Effector memory CD8-positive, alpha-beta T cell (primary cell): ENCODE measurements around the gene LZIC.

Experiments
- ATAC-seq: fragments of 150-1000 bp; cut with Tn5 transposase; replicated peaks from 2 replicates; pipeline ENCODE4 v1.10.0; 2021; ENCODE audit warnings: mild to moderate bottlenecking, moderate library complexity
- DNase-seq, 3 experiments: peaks; one replicate each; pipeline ENCODE4 v3.0.0; 2021
- H3K27ac Mint-ChIP-seq, 2 donors: one replicate each; pipeline ENCODE4 v1.8.0; 2022; ENCODE audit warnings: mild to moderate bottlenecking in 2 of 2, mixed read lengths in 2 of 2, moderate library complexity in 2 of 2
- H3K27me3 Mint-ChIP-seq, 2 donors: one replicate each; pipeline ENCODE4 v1.8.0; 2022; ENCODE audit warnings: mixed read lengths in 2 of 2
- H3K36me3 Mint-ChIP-seq: one replicate; pipeline ENCODE4 v1.8.0; 2022; ENCODE audit warnings: mild to moderate bottlenecking, moderate library complexity, mixed read lengths; ENCODE audit not compliant: insufficient read depth
- H3K4me1 Mint-ChIP-seq, 2 donors: one replicate each; pipeline ENCODE4 v1.8.0; 2022; ENCODE audit warnings: low read depth in 2 of 2, mixed read lengths in 2 of 2
- H3K4me3 Mint-ChIP-seq, 2 donors: one replicate each; pipeline ENCODE4 v1.8.0; 2022; ENCODE audit warnings: mild to moderate bottlenecking in 2 of 2, mixed read lengths in 2 of 2, moderate library complexity in 2 of 2
- H3K9me3 Mint-ChIP-seq, 2 donors: one replicate each; pipeline ENCODE4 v1.8.0; 2022; ENCODE audit warnings: mixed read lengths in 2 of 2
- total RNA-seq, 9 experiments: gene quantifications; one replicate each; lab custom pipeline; 2026; lab: John Stamatoyannopoulos, UW

Gene LZIC
- 29.6 to 58.6 (median 53.0) reads per million in 9 experiments for total RNA-seq

- Mint-ChIP-seq H3K9me3 (no peaks in the 10 kb centered on the region), H3K4me1 (peaks cover 10 to 16% of the 10 kb centered on the region in 2 donors), H3K4me3 (peak within 1 kb of the TSS; percentile 92 to 98), H3K27ac (peak within 1 kb of the TSS; percentile 96 to 98), H3K36me3 (peaks cover 27% of the 10 kb centered on the region), H3K27me3 (no peaks in the 10 kb centered on the region)
- DNase-seq (peak; percentile 85 to 87 (median 86)), ATAC-seq (peak; percentile 96)
Measured at GRCh38 chr1:9942939-9943788, at the start of gene LZIC, which contains the start of gene NMNAT1. Gene LZIC (minus strand): TSS chr1:9943391. CDS start chr1:9936619, 6,772 bp downstream. Gene NMNAT1 (plus strand): TSS chr1:9943475. CDS start chr1:9972074, 28,599 bp downstream.

- H3K27ac Mint-ChIP-seq: no peak overlapping the region
- no peaks in the 10 kb centered on the region for H3K9me3 Mint-ChIP-seq
- DNase-seq (no peak), ATAC-seq (no peak)
- no peak overlapping the region for H3K4me3 Mint-ChIP-seq
- H3K4me1 Mint-ChIP-seq: peaks cover 4 to 5% of the 10 kb centered on the region in 2 donors
- peaks cover 22 to 34% of the 10 kb centered on the region in 2 donors for H3K27me3 Mint-ChIP-seq
- H3K36me3 Mint-ChIP-seq: peaks cover 3% of the 10 kb centered on the region
Measured at GRCh38 chr1:9992910-9993309, 49.7 kb upstream of the LZIC start.

- H3K27me3 Mint-ChIP-seq: peaks cover 14 to 17% of the 10 kb centered on the region in 2 donors
- DNase-seq (no peak), ATAC-seq (no peak)
- H3K4me3 Mint-ChIP-seq: no peak overlapping the region
- H3K4me1 Mint-ChIP-seq: no peaks in the 10 kb centered on the region
- no peaks in the 10 kb centered on the region for H3K9me3 Mint-ChIP-seq
- H3K27ac Mint-ChIP-seq: no peak overlapping the region
- H3K36me3 Mint-ChIP-seq: peaks cover 3% of the 10 kb centered on the region
Measured at GRCh38 chr1:9990944-9991343, 47.8 kb upstream of the LZIC start.

GRCh38 chr1:9989773-9990172 lies 46.6 kb upstream of the LZIC start:
- H3K36me3 Mint-ChIP-seq: peaks cover 3% of the 10 kb centered on the region
- H3K27me3 Mint-ChIP-seq: peaks cover 14 to 17% of the 10 kb centered on the region in 2 donors
- no peak overlapping the region for H3K27ac Mint-ChIP-seq
- ATAC-seq: no peak
- H3K9me3 Mint-ChIP-seq: no peaks in the 10 kb centered on the region
- no peak overlapping the region for H3K4me3 Mint-ChIP-seq
- no peak for DNase-seq
- H3K4me1 Mint-ChIP-seq: no peaks in the 10 kb centered on the region

GRCh38 chr1:9985001-9985400 lies 41.8 kb upstream of the LZIC start:
- H3K36me3 Mint-ChIP-seq: peaks cover 17% of the 10 kb centered on the region
- H3K9me3 Mint-ChIP-seq: no peaks in the 10 kb centered on the region
- no peaks in the 10 kb centered on the region for H3K4me1 Mint-ChIP-seq
- H3K27me3 Mint-ChIP-seq: no peaks in the 10 kb centered on the region
- no peak overlapping the region for H3K4me3 Mint-ChIP-seq
- no peak overlapping the region for H3K27ac Mint-ChIP-seq
- DNase-seq: no peak
- no peak for ATAC-seq

- H3K4me3 Mint-ChIP-seq: no peak overlapping the region
- no peaks in the 10 kb centered on the region for H3K9me3 Mint-ChIP-seq
- no peak overlapping the region for H3K27ac Mint-ChIP-seq
- H3K36me3 Mint-ChIP-seq: peaks cover 17% of the 10 kb centered on the region
- ATAC-seq: no peak
- H3K4me1 Mint-ChIP-seq: no peaks in the 10 kb centered on the region
- DNase-seq: no peak
- no peaks in the 10 kb centered on the region for H3K27me3 Mint-ChIP-seq
Measured at GRCh38 chr1:9984253-9984652, 41.1 kb upstream of the LZIC start.

GRCh38 chr1:9960706-9961562 lies 17.7 kb upstream of the LZIC start:
- H3K4me3 Mint-ChIP-seq: no peak overlapping the region
- no peaks in the 10 kb centered on the region for H3K9me3 Mint-ChIP-seq
- no peak overlapping the region for H3K27ac Mint-ChIP-seq
- ATAC-seq (no peak), DNase-seq (no peak)
- no peaks in the 10 kb centered on the region for H3K27me3 Mint-ChIP-seq
- no peaks in the 10 kb centered on the region for H3K4me1 Mint-ChIP-seq
- no peaks in the 10 kb centered on the region for H3K36me3 Mint-ChIP-seq

- H3K4me1 Mint-ChIP-seq: no peaks in the 10 kb centered on the region
- no peak overlapping the region for H3K4me3 Mint-ChIP-seq
- H3K9me3 Mint-ChIP-seq: no peaks in the 10 kb centered on the region
- ATAC-seq: no peak
- H3K27me3 Mint-ChIP-seq: no peaks in the 10 kb centered on the region
- H3K27ac Mint-ChIP-seq: no peak overlapping the region
- H3K36me3 Mint-ChIP-seq: no peaks in the 10 kb centered on the region
- DNase-seq: no peak
Measured at GRCh38 chr1:9960011-9960410, 16.8 kb upstream of the LZIC start.

GRCh38 chr1:9957726-9958125 lies 14.5 kb upstream of the LZIC start:
- Mint-ChIP-seq H3K27ac (no peak overlapping the region), H3K27me3 (no peaks in the 10 kb centered on the region), H3K4me3 (no peak overlapping the region), H3K9me3 (no peaks in the 10 kb centered on the region), H3K4me1 (no peaks in the 10 kb centered on the region), H3K36me3 (peaks cover 5% of the 10 kb centered on the region)
- no peak for ATAC-seq
- DNase-seq: no peak

GRCh38 chr1:9946315-9946714 lies 3.1 kb upstream of the LZIC start:
- no peak overlapping the region for H3K4me3 Mint-ChIP-seq

GRCh38 chr1:9942399-9942938 lies 722 bp downstream of the LZIC start:
- Mint-ChIP-seq H3K27me3 (no peaks in the 10 kb centered on the region), H3K4me1 (peaks cover 12 to 16% of the 10 kb centered on the region in 2 donors), H3K4me3 (peak overlapping the region; percentile 92 to 98), H3K36me3 (peaks cover 33% of the 10 kb centered on the region), H3K9me3 (no peaks in the 10 kb centered on the region), H3K27ac (peak overlapping the region; percentile 96 to 98)
- ATAC-seq (peak; percentile 34), DNase-seq (peak; percentile 4 to 14 (median 11))

More at GRCh38 chr1:9946315-9946714, 3.1 kb upstream of the LZIC start:
- H3K4me1 Mint-ChIP-seq: peaks cover 11 to 23% of the 10 kb centered on the region in 2 donors
- DNase-seq (no peak), ATAC-seq (no peak)
- H3K9me3 Mint-ChIP-seq: no peaks in the 10 kb centered on the region
- no peaks in the 10 kb centered on the region for H3K27me3 Mint-ChIP-seq
- peak overlapping the region in 1 of 2 donors; percentile 55 for H3K27ac Mint-ChIP-seq
- H3K36me3 Mint-ChIP-seq: peaks cover 15% of the 10 kb centered on the region

- H3K4me1 Mint-ChIP-seq: no peaks in the 10 kb centered on the region
- H3K4me3 Mint-ChIP-seq: no peak overlapping the region
- ATAC-seq (no peak), DNase-seq (no peak)
- peaks cover 73% of the 10 kb centered on the region for H3K36me3 Mint-ChIP-seq
- H3K27me3 Mint-ChIP-seq: no peaks in the 10 kb centered on the region
- no peak overlapping the region for H3K27ac Mint-ChIP-seq
- no peaks in the 10 kb centered on the region for H3K9me3 Mint-ChIP-seq
Measured at GRCh38 chr1:9929431-9930385, 13.5 kb downstream of the LZIC start.
